Gastroesophageal sphincter (tissue), 3 donors: Measurements from ENCODE around the gene SPPL3.

Experiments
- CTCF ChIP-seq, 4 experiments: fragments of 200-600 bp in 2 of 4; fragments of 450-650 bp in 2 of 4; sonication (generic) in 1 of 4; IDR thresholded peaks; one replicate each; pipeline ENCODE4 v1.5.1; 2017 to 2019; ENCODE audit warnings: antibody characterized with exemption in 4 of 4, mild to moderate bottlenecking in 2 of 4, moderate library complexity in 2 of 4
- EP300 ChIP-seq: sonication (generic); formaldehyde crosslinking; IDR thresholded peaks from one replicate; pipeline ENCODE4 v1.6.1; 2017; ENCODE audit warnings: antibody characterized with exemption, mild to moderate bottlenecking
- POLR2A ChIP-seq, 2 donors: fragments of 450-650 bp; IDR thresholded peaks; one replicate each; pipeline ENCODE4 v1.6.1; 2017; ENCODE audit warnings: antibody characterized with exemption in 2 of 2, mild to moderate bottlenecking in 2 of 2, moderate library complexity in 1 of 2
- POLR2AphosphoS5 ChIP-seq: sonication (generic); formaldehyde crosslinking; IDR thresholded peaks from one replicate; pipeline ENCODE4 v1.6.1; 2017; ENCODE audit warnings: antibody characterized with exemption

DNA sequence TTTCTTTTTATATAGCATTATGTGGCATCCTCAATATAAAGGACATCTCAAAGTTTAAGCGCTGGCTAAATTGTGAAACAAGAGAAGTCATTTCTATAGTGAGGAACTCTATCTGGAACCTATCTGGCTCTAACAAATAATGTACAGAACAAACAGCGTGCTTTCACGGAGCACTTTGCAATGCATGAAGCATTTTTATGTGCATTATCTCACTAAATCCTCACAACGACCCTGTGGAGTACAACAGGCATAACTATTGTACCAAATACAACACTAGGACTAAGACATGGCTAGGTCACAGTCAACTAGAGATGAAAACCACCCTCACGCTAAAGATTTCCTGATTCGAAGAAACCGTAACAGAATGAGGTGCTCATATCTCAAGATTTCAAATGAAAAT, 8.6 kb downstream of the SPPL3 start:
- TF ChIP-seq CTCF (IDR thresholded peaks at IDR 0.05) (no peak), POLR2A (IDR thresholded peaks at IDR 0.05) (no peak), EP300 (no peak), POLR2AphosphoS5 (no peak)
